Liver (tissue), 9 donors: ENCODE results near the gene CACHD1. TPM values are rescaled to one million over a fixed set of nuclear protein-coding genes. Genes with fewer than 3 reads are reported as not detected.

ENCODE experiments used
- DNase-seq: peaks from one replicate; pipeline ENCODE4 v3.0.0-alpha.2; 2017; ENCODE audit warnings: low spot score
- H3K27ac ChIP-seq, 2 donors: one replicate each; pipeline ENCODE4 v1.7.0; 2013; ENCODE audit warnings: inconsistent platforms in 2 of 2, low read length in 2 of 2, control low read depth in 1 of 2, low read depth in 1 of 2, mild to moderate bottlenecking in 1 of 2
- H3K27me3 ChIP-seq, 4 donors: one replicate each; pipeline versions ENCODE4 v1.6.1 to v1.7.0; 2013; ENCODE audit warnings: low read length in 3 of 4, inconsistent platforms in 1 of 4, mild to moderate bottlenecking in 1 of 4, moderate library complexity in 1 of 4; ENCODE audit not compliant: control insufficient read depth in 4 of 4, insufficient read depth in 4 of 4
- H3K36me3 ChIP-seq, 4 donors: one replicate each; pipeline versions ENCODE4 v1.6.1 to v1.7.0; 2013; ENCODE audit warnings: low read length in 3 of 4, mild to moderate bottlenecking in 3 of 4, low read depth in 1 of 4, moderate library complexity in 1 of 4; ENCODE audit not compliant: control insufficient read depth in 4 of 4, insufficient read depth in 3 of 4
- H3K4me1 ChIP-seq, 4 donors: one replicate each; pipeline versions ENCODE4 v1.6.1 to v1.7.0; 2013; ENCODE audit warnings: low read length in 3 of 4, mild to moderate bottlenecking in 3 of 4, moderate library complexity in 1 of 4; ENCODE audit not compliant: control insufficient read depth in 4 of 4, insufficient read depth in 4 of 4
- H3K4me3 ChIP-seq, 3 donors: one replicate each; pipeline versions ENCODE4 v1.6.1 to v1.7.0; 2013; ENCODE audit warnings: low read length in 3 of 3, control low read depth in 1 of 3, low read depth in 1 of 3, mild to moderate bottlenecking in 1 of 3
- H3K9ac ChIP-seq, 2 donors: one replicate each; pipeline ENCODE4 v1.7.0; 2013; ENCODE audit warnings: low read length in 2 of 2, mild to moderate bottlenecking in 2 of 2, moderate library complexity in 2 of 2, control low read depth in 1 of 2, low read depth in 1 of 2
- H3K9me3 ChIP-seq, 4 donors: one replicate each; pipeline versions ENCODE4 v1.6.1 to v1.7.0; 2013; ENCODE audit warnings: low read length in 3 of 4; ENCODE audit not compliant: control insufficient read depth in 4 of 4
- EGR1 ChIP-seq, 2 donors: IDR thresholded peaks; 2 replicates each; pipeline ENCODE4 v1.6.1; 2016 to 2018; ENCODE audit warnings: antibody characterized with exemption in 2 of 2, low read depth in 2 of 2
- FOXA1 ChIP-seq: IDR thresholded peaks from 2 replicates; pipeline ENCODE4 v1.6.1; 2016; ENCODE audit warnings: antibody characterized with exemption
- FOXA2 ChIP-seq: IDR thresholded peaks from 2 replicates; pipeline ENCODE4 v1.6.1; 2016; ENCODE audit warnings: antibody characterized with exemption
- GABPA ChIP-seq, 2 donors: IDR thresholded peaks in 1 of 2; conservative IDR thresholded peaks in 1 of 2; 2 replicates each; pipeline ENCODE4 v1.6.1; 2016; ENCODE audit warnings: antibody characterized with exemption in 2 of 2, mild to moderate bottlenecking in 1 of 2, moderate library complexity in 1 of 2
- HNF4A ChIP-seq, 2 donors: conservative IDR thresholded peaks; 2 replicates each; pipeline ENCODE4 v1.6.1; 2016; ENCODE audit warnings: antibody characterized with exemption in 2 of 2, mild to moderate bottlenecking in 2 of 2
- HNF4G ChIP-seq: IDR thresholded peaks from 2 replicates; pipeline ENCODE4 v1.6.1; 2016; ENCODE audit warnings: antibody characterized with exemption
- JUND ChIP-seq, 2 donors: IDR thresholded peaks; 2 replicates each; pipeline ENCODE4 v1.6.1; 2016; ENCODE audit warnings: antibody characterized with exemption in 2 of 2
- NR2F2 ChIP-seq: IDR thresholded peaks from 2 replicates; pipeline ENCODE4 v1.6.1; 2016; ENCODE audit warnings: antibody characterized with exemption
- RAD21 ChIP-seq, 2 donors: IDR thresholded peaks; 2 replicates each; pipeline ENCODE4 v1.6.1; 2016; ENCODE audit warnings: antibody characterized with exemption in 2 of 2, mild to moderate bottlenecking in 2 of 2
- RXRA ChIP-seq, 2 donors: IDR thresholded peaks; 2 replicates each; pipeline ENCODE4 v1.6.1; 2017 to 2018; ENCODE audit warnings: antibody characterized with exemption in 2 of 2, mild to moderate bottlenecking in 1 of 2
- SP1 ChIP-seq: IDR thresholded peaks from 2 replicates; pipeline ENCODE4 v1.6.1; 2018; ENCODE audit warnings: antibody characterized with exemption, mild to moderate bottlenecking
- TAF1 ChIP-seq: conservative IDR thresholded peaks from 2 replicates; pipeline ENCODE4 v1.6.1; 2016; ENCODE audit warnings: antibody characterized with exemption, mild to moderate bottlenecking
- YY1 ChIP-seq: IDR thresholded peaks from 2 replicates; pipeline ENCODE4 v1.6.1; 2016; ENCODE audit warnings: antibody characterized with exemption, mild to moderate bottlenecking
- WGBS: extraction: QIAGEN DNeasy Blood & Tissue Kit; methylation state at CpG from one replicate; pipeline ENCODE4 v1.1.7; 2013; 5-methylcytosine and 5-hydroxymethylcytosine counted together
- polyA plus RNA-seq, 2 donors: library from polyadenylated mRNA; stranded (reverse) in 1 of 2; unstranded in 1 of 2; fragments of 200-250 nt in 1 of 2; fragments of >200 nt in 1 of 2; fragmentation: Nextera tagmentation in 1 of 2; extraction: Ambion mirVana in 1 of 2; gene quantifications; one replicate each; pipeline versions ENCODE4 v1.2.1 to v1.2.3, GENCODE V29; 2013 to 2015
- total RNA-seq, 2 donors: library from RNA; depleted of rRNA; stranded (reverse); fragments of >200 nt; gene quantifications; one replicate each; pipeline ENCODE4 v1.2.3, GENCODE V29; 2014
- TF ChIP-seq, protein P1 (sequence below): fragments of 150-350 bp; IDR thresholded peaks from 2 replicates; pipeline ENCODE4 v1.5.1; 2017; ENCODE audit warnings: improper control_type of control experiment, low read depth, low read length; ENCODE audit not compliant: missing input control
- TF ChIP-seq, protein P2 (sequence below): IDR thresholded peaks from 2 replicates; pipeline ENCODE4 v1.6.1; 2016; ENCODE audit warnings: antibody characterized with exemption
- TF ChIP-seq, protein P3 (sequence below): IDR thresholded peaks from 2 replicates; pipeline ENCODE4 v1.6.1; 2016; ENCODE audit warnings: antibody characterized with exemption, mild to moderate bottlenecking
- TF ChIP-seq, protein P4 (sequence below): IDR thresholded peaks from 2 replicates; pipeline ENCODE4 v1.6.1; 2016; ENCODE audit warnings: antibody characterized with exemption
- TF ChIP-seq, protein P5 (sequence below): IDR thresholded peaks from 2 replicates; pipeline ENCODE4 v1.6.1; 2016; ENCODE audit warnings: antibody characterized with exemption
- donor health status: healthy.
- donor health status: healthy.
- donor health status: healthy.
- donor health status: healthy.
- donor health status: healthy.

The CACHD1 gene
- total and polyA plus RNA-seq, 4 donors, result 0.68 to 4.2 (median 2.3) TPM

DNA sequence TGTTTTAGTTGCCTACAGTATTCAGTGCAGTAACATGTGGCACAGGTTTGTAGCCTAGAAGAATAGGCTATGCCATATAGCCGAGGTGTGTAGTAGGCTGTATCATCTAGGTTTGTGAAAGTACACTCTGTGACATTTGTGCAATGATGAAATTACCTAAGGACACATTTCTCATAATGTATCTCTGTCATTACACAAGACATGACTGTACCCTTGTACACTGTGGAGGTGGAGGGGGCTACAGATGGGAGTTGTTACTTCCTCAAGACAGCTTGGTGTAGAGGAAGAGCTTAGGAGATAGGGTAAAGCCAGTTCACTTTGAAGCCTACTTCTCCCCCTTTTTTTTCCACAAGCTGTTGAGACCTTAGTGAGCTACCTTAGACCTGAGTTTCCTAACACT, 215.3 kb downstream of the CACHD1 start:
- Histone ChIP-seq H3K9ac (no peak overlapping the region), H3K4me3 (no peak overlapping the region), H3K27me3 (no peaks in the 10 kb centered on the region), H3K36me3 (peaks cover 0 to 2% (median 0%) of the 10 kb centered on the region in 4 donors), H3K9me3 (no peaks in the 10 kb centered on the region), H3K27ac (no peak overlapping the region), H3K4me1 (peaks cover 0 to 5% (median 0%) of the 10 kb centered on the region in 4 donors)
- TF ChIP-seq, protein P1, sequence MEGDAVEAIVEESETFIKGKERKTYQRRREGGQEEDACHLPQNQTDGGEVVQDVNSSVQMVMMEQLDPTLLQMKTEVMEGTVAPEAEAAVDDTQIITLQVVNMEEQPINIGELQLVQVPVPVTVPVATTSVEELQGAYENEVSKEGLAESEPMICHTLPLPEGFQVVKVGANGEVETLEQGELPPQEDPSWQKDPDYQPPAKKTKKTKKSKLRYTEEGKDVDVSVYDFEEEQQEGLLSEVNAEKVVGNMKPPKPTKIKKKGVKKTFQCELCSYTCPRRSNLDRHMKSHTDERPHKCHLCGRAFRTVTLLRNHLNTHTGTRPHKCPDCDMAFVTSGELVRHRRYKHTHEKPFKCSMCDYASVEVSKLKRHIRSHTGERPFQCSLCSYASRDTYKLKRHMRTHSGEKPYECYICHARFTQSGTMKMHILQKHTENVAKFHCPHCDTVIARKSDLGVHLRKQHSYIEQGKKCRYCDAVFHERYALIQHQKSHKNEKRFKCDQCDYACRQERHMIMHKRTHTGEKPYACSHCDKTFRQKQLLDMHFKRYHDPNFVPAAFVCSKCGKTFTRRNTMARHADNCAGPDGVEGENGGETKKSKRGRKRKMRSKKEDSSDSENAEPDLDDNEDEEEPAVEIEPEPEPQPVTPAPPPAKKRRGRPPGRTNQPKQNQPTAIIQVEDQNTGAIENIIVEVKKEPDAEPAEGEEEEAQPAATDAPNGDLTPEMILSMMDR, result no peak
- no peak for TF ChIP-seq FOXA2
- WGBS, result 92% methylated on average over 1 of the region's 1 CpG
- no peak for DNase-seq

DNA sequence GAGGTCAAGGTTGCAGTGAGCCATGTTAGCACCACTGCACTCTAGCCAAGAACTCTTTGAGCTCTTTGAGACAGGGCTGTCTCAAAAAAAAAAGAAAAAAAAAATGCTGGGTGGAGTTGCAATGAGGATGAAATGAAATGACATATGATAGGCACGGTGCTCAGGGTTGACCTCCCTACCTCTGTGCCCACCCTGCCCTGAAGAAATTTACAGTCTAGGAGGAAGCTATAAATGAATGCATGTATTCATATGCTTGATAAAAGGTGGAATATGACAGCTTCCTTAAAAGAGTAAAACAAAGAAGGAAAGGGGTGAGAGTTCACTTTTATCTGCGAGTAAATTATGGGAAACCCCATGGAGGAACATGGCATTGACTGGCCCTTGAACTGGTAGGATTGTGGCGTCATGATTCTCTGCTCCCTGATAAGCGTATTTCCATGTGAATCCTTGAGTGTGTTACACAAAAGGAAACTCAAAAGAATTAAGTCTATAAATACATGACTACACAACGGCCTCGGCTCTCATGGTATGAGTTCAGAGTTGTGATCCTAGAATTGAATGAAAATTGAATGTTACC, 215.9 kb downstream of the CACHD1 start:
- no peak for DNase-seq
- Histone ChIP-seq H3K27me3 (no peaks in the 10 kb centered on the region), H3K36me3 (peaks cover 0 to 2% (median 0%) of the 10 kb centered on the region in 4 donors), H3K4me3 (no peak overlapping the region), H3K27ac (no peak overlapping the region), H3K9ac (no peak overlapping the region), H3K9me3 (no peaks in the 10 kb centered on the region), H3K4me1 (peaks cover 0 to 5% (median 0%) of the 10 kb centered on the region in 4 donors)
- TF ChIP-seq, protein P2, sequence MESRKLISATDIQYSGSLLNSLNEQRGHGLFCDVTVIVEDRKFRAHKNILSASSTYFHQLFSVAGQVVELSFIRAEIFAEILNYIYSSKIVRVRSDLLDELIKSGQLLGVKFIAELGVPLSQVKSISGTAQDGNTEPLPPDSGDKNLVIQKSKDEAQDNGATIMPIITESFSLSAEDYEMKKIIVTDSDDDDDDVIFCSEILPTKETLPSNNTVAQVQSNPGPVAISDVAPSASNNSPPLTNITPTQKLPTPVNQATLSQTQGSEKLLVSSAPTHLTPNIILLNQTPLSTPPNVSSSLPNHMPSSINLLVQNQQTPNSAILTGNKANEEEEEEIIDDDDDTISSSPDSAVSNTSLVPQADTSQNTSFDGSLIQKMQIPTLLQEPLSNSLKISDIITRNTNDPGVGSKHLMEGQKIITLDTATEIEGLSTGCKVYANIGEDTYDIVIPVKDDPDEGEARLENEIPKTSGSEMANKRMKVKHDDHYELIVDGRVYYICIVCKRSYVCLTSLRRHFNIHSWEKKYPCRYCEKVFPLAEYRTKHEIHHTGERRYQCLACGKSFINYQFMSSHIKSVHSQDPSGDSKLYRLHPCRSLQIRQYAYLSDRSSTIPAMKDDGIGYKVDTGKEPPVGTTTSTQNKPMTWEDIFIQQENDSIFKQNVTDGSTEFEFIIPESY, result no peak
- TF ChIP-seq EGR1 (IDR thresholded peaks at IDR 0.05; ENCODE audit: low read depth in 2 of 2) (no peak), TAF1 (no peak), RXRA (IDR thresholded peaks at IDR 0.05) (no peak), JUND (IDR thresholded peaks at IDR 0.05) (no peak), SP1 (no peak), YY1 (no peak), HNF4A (conservative IDR thresholded peaks at IDR 0.05) (no peak), FOXA1 (no peak), RAD21 (IDR thresholded peaks at IDR 0.05) (no peak), FOXA2 (no peak), GABPA (IDR thresholded peaks at IDR 0.05 in 1 of 2, conservative IDR thresholded peaks at IDR 0.05 in 1 of 2) (no peak), NR2F2 (no peak), HNF4G (no peak)
- TF ChIP-seq, protein P1, result no peak
- TF ChIP-seq, protein P3, sequence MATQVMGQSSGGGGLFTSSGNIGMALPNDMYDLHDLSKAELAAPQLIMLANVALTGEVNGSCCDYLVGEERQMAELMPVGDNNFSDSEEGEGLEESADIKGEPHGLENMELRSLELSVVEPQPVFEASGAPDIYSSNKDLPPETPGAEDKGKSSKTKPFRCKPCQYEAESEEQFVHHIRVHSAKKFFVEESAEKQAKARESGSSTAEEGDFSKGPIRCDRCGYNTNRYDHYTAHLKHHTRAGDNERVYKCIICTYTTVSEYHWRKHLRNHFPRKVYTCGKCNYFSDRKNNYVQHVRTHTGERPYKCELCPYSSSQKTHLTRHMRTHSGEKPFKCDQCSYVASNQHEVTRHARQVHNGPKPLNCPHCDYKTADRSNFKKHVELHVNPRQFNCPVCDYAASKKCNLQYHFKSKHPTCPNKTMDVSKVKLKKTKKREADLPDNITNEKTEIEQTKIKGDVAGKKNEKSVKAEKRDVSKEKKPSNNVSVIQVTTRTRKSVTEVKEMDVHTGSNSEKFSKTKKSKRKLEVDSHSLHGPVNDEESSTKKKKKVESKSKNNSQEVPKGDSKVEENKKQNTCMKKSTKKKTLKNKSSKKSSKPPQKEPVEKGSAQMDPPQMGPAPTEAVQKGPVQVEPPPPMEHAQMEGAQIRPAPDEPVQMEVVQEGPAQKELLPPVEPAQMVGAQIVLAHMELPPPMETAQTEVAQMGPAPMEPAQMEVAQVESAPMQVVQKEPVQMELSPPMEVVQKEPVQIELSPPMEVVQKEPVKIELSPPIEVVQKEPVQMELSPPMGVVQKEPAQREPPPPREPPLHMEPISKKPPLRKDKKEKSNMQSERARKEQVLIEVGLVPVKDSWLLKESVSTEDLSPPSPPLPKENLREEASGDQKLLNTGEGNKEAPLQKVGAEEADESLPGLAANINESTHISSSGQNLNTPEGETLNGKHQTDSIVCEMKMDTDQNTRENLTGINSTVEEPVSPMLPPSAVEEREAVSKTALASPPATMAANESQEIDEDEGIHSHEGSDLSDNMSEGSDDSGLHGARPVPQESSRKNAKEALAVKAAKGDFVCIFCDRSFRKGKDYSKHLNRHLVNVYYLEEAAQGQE, result no peak
- TF ChIP-seq, protein P4, sequence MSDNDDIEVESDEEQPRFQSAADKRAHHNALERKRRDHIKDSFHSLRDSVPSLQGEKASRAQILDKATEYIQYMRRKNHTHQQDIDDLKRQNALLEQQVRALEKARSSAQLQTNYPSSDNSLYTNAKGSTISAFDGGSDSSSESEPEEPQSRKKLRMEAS, result no peak
- TF ChIP-seq, protein P5, sequence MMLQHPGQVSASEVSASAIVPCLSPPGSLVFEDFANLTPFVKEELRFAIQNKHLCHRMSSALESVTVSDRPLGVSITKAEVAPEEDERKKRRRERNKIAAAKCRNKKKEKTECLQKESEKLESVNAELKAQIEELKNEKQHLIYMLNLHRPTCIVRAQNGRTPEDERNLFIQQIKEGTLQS, result no peak
- WGBS, result 85% methylated on average over 6 of the region's 6 CpGs
